GM18907 (cell line): ENCODE results near the gene DESI2.

Source experiments
- ATAC-seq: cut with Tn5 transposase; IDR thresholded peaks from one replicate; pipeline ENCODE4 v1.9.1; 2021; ENCODE audit warnings: mild to moderate bottlenecking, moderate library complexity; ENCODE audit not compliant: unreplicated experiment

The DESI2 gene

DNA sequence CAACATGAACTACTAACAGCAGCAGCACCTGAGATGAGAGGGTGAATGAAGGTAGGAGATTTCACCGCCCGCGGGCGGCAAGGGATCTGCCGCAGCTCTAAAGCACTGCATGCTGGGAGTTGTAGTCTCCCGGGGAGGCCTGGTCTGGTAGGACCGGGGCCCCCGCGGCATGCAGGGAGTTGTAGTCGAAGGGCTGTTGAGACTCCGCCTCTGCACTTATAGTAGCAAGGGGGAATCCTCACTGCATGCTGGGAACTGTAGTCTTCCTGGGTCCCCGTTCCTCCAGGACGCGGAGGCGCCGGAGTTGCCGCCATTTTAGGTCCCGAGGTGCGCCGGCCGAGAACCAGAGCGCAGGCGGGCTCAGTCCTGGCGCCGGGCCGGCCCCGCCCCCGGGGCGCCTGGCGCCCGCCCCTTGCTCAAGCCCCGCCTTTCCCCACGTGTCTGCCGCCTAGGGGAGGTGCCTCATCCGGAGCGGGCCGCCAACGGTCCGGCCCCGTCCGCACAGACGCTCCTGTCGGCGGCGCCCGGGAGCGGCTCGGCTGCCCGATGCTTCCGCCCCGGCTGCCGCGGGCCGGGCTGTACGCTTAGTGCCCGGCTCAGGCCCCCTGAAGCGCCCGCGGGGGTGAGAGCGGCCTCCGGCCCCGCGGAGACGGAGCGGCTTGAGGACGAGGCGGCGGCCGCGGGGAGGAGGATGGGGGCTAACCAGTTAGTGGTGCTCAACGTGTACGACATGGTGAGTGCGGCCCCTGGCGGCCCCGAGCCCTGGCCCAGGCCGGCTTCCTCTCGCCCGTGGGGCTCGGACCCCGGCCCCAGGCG lies at the start of gene DESI2:
Gene DESI2, plus strand, starts transcription at position 504 of the 816 bp plus-strand sequence. Its CDS starts 188 bp downstream, at position 692.
- peak; percentile 98 for ATAC-seq

DNA sequence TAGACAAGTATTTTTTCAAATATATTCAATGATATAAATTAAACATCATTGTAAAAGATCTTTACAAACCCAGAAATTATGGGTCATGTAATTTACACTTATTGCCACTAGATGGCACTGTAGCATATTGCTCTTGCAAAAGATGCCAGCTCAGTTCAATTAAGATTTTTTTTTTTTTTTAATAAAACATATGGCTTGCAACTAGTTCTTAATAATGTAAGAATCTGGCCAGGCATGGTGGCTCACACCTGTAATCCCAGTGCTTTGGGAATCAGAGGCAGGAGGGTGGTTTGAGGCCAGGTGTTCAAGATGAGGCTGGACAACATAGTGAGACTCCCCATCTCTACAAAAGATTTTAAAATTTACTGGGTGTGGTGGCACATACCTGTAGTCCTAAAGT lies 49.4 kb upstream of the DESI2 start:
- ATAC-seq = no peak

GRCh38 chr1:244605835-244606370 lies 47.0 kb upstream of the DESI2 start:
- ATAC-seq = no peak

DNA sequence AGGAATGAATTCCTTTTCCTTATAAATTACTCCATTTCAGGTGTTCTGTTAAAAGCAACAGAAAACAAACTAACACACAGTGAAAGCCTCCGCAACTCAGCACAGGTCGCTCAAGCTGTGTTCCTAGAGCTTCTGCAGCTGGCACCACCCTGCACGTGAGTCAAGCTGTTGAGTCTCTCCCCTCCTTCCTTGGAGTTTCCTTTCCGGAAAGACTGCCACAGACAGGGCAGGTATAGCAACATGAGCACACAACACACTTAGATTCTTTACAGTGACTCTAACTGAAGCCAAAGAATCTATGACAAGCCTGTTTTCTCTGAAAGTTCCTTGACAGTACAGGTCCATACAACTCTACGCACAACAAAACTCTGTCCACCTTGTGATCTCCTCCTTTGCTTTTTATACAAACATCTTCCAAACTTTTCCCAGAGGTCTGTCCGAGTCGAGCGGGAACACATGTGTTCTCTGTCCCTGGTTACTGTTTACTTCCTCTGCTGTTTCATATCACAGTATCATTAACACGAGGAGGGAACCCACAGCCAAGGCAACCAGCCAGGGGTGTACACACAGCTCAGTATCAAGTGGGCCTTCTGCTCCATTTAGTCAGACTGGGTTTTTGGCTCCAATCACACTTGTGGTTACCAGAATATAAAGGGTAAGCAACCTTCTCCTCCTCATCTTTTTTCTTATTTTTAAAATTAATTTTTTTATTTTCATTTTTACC lies 38.7 kb upstream of the DESI2 start:
- ATAC-seq = no peak

DNA sequence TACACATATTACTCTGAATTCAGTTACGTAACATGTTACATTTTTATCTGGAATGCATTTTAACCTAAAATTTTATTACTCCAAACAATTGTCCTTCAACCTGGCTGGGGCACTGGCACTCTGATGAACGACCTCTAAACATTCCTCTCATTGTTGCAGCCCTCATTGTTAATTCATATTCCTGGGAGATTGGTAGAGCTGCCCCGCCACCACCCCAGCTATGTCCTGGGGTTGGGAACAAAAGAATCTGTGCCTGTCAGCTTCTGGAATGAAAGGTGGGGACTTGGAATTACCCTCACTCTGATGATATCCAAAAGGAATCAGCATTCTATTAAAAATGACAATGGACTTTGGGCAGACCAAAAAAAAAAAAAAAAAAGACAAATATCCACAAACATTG lies 38.0 kb upstream of the DESI2 start:
- ATAC-seq = no peak

DNA sequence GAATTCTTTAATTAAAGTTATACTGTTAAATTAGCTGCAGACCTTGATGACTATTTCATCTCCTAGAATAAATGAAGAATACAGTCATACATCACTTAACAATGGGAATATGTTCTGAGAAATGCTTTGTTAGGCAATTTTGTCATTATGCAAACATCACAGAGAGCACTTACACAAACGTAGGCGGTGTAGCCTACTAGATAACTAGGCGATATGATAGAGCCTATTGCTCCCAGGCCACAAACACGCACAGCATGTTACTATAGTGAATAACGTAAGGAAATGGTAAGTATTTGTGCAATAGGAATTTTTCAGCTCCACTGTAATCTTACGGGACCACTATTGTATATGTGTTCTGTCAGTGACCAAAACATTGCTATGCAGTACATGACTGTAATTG lies 37.6 kb upstream of the DESI2 start:
- no peak for ATAC-seq

DNA sequence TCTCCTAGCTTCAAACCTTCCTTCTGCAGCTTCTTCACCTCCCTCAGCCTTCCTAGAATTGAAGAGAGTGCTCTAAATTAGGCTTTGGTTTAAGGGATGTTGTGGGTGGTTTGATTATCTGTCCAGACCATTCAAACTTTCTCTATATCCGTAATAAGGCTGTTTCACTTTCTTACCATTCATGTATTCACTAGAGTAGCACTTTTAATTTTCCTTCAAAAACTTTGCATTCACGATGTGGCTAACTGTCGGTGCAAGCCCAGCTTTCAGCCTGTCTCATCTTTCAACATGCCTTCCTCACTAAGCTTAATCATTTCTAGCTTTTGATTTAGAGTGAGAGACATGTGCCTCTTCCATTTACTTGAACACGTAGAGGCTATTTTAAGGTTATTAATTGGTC lies 26.2 kb upstream of the DESI2 start:
- no peak for ATAC-seq

DNA sequence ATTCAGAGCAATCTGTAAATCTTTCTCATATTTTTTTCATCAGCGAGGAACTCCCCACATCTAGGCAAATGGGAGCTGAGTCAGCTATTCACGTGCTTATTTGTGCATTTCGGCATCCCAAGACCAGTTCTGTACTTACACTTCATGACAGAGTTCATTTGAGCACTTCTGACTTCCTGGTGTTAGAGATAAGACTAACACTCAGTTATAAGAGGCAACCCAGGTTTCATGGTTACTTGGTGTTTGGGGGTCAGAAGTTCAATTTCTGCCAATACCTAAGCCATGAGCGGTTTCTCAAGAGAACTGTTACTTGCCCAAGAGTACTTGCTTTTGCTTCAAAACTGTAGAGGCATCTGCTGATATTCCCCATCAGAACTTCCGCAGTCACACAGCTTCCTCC lies 24.1 kb upstream of the DESI2 start:
- no peak for ATAC-seq

DNA sequence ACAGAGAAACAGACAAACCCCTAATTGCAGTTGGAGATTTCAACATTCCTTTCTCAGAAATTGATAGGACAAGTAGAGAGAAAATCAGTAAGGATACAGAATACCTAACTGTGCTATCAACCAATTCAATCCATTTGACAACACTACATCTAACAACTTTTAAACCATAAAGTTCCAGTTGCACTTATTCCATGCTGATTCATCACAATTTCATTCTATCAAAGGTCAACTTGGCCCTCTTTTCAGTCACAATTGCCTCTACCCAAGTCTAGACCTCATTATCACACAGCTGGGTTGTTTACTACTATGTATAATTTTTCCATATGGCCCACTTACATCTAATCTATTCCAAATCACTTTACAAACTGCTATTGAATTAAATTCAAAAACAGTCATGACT lies 19.8 kb upstream of the DESI2 start:
- ATAC-seq = no peak

DNA sequence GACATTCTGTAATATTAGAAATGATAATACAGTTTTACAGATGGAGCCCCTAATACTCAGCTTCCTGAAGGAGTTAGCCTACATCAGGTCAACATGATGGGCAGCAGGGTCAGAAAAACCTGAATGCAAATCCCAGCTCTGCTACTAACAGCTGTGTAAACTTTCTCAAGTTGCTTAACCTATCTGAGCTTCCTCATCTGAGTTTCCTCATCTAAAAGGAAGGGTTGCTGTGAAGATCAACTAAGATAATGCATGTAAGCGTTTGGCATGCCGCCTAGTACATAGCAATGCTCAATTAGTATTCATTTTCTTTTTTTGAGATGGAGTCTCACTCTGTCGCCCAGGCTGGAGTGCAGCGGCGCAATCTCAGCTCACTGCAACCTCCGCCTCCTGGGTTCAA lies 18.4 kb upstream of the DESI2 start:
- no peak for ATAC-seq

GRCh38 chr1:244636488-244637259 lies 16.3 kb upstream of the DESI2 start:
- no peak for ATAC-seq

DNA sequence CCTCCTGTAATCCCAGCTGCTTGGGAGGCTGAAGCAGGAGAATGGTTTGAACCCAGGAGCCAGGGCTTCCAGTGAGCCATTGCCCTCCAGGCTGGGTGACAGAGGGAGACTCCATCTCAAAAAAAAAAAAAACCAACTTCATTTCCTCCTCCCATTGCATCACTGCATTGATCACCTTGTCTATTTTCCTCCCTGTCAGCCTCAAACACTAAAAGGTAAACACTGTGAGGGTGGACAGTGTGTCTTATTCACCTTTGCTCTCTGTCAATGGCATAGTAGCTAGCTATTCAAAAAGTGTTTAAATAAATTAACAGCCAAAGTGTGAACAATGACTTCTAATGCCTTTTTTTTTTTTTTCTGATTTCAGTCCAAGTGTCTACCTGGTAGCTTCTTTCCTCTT lies 13.4 kb upstream of the DESI2 start:
- ATAC-seq = no peak

DNA sequence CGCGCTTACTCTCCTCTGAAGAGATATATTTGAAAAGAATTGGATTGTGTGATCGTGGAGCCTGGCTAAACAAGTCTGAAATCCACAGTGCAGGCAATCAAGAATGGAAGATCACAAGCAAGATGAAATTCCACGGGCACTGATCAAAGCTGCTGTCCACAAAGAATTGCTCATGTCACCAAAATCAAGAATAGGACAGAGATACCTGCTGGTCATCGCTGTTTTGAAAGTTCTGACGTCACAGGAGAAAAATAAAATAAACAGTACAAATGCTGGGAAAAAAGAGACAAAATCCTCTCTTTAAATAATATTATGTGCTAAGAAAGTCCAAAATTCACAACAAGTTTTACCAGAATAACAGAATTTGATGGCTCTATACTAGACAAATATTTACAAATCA lies 12.0 kb upstream of the DESI2 start:
- no peak for ATAC-seq

- ATAC-seq = no peak
Measured at GRCh38 chr1:244642526-244642925, 10.4 kb upstream of the DESI2 start.

GRCh38 chr1:244642988-244643387 lies 9.9 kb upstream of the DESI2 start:
- ATAC-seq = no peak

DNA sequence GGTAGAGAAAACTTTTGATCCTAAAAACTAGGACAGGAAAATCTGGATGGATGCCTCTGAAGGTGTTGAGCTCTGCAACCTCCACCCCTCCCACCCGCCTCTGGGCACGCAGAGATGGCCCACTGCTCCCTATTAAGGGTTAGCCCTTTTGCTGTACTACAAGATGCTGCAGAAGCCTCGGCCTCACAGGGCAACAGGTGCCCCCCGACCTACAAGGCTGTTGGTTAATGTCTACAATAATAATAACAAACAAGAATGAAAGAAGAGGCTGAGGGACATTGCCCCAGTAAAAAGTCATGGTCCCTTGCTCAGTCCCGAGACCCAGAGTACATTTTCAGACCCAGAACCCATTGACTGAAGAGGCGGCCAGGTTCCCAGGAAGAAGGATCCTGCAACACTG lies 7.5 kb upstream of the DESI2 start:
- ATAC-seq = no peak

GRCh38 chr1:244645890-244646289 lies 7.0 kb upstream of the DESI2 start:
- ATAC-seq = no peak

GRCh38 chr1:244647819-244648218 lies 5.1 kb upstream of the DESI2 start:
- ATAC-seq = no peak

DNA sequence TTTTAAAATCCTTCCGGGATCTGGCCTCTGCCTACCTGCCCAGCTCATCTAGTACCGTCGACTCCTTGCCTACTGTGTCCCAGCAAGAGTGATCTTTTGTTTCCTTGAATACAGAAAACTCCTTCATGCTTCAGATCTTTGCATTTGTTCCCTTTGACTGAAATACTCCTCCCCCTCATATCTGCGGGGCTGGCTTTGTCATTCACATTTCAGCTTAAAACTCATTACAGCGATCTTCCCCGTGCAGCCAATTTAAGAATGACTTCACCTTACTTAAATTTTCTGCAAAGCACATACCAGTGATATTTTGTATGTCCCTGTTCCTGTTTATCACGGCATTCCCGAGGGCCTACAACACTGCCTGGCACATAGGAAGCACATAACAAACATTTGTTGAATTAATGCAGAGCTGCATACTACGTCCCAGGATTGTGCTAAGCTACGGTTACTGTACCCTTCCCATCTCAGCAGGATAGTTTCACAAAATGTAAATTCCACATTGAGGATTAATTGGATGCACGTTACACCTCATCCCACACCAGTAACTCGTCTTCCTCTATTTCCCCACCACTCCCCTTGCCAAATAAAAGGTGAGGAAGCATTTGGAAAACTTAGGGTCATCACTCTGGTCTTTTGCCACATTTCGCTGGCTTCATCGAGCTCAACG lies 837 bp upstream of the DESI2 start:
- ATAC-seq = no peak

DNA sequence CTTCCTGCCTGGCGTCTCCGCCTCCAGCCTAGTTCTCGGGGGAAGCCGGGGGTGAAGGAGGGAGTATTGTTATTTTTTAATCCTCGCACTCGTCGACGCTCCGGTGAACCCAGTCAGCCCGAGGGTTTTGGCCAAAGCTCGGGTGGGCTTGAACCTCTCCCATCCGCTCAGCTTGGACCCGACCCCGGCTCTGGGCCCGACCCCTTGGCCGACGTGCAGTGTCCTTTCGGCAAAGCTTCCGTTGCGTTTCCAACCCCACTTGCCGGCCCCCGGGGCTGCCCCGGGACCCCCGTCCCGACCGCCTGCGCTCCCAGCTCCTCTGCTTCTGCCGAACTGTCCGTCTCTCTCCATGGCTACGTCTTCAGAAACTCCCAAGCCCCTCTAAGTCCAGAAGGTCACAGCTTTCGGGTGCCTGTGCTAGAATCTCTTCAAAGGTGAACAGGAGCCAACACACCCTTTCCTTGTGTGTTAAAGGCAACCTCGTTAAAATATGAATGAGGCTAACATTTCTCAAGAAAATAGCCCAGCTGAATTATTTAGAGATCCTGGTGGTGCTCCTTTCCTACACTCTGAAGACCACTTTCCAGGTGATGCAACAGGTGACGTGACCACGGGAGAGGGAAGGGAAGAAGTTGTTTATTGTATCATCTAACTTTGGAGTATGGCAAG lies 647 bp downstream of the DESI2 start:
- ATAC-seq = no peak
